Vagina (tissue), 2 donors: ENCODE results near the gene RYK. TPM values are rescaled to one million over a fixed set of nuclear protein-coding genes. Genes with fewer than 3 reads are reported as not detected.

Experiments used
- DNase-seq, 2 donors: peaks; one replicate each; pipeline ENCODE4 v3.0.0-alpha.2; 2017; ENCODE audit errors: extremely low spot score in 2 of 2
- H3K27ac ChIP-seq: fragments of 200-600 bp; sonication (generic); one replicate; pipeline ENCODE4 v1.5.1; 2019
- H3K27me3 ChIP-seq: fragments of 200-600 bp; sonication (generic); one replicate; pipeline ENCODE4 v1.5.1; 2019
- H3K36me3 ChIP-seq, 2 donors: fragments of 200-600 bp; sonication (generic); one replicate each; pipeline ENCODE4 v1.5.1; 2017 to 2019
- H3K4me1 ChIP-seq: fragments of 200-600 bp; sonication (generic); one replicate; pipeline ENCODE4 v1.5.1; 2019
- H3K4me3 ChIP-seq, 2 donors: fragments of 200-600 bp; sonication (generic); 1 replicate in 1 of 2; 2 replicates in 1 of 2; pipeline ENCODE4 v1.5.1; 2016 to 2019
- H3K9me3 ChIP-seq: fragments of 200-600 bp; sonication (generic); one replicate; pipeline ENCODE4 v1.5.1; 2019
- POLR2A ChIP-seq, 2 donors: fragments of 450-650 bp; IDR thresholded peaks; one replicate each; pipeline ENCODE4 v1.6.1; 2017; ENCODE audit warnings: antibody characterized with exemption in 2 of 2, mild to moderate bottlenecking in 2 of 2, moderate library complexity in 2 of 2
- POLR2AphosphoS5 ChIP-seq, 2 donors: sonication (generic); formaldehyde crosslinking; IDR thresholded peaks; one replicate each; pipeline ENCODE4 v1.9.0; 2017; ENCODE audit warnings: antibody characterized with exemption in 2 of 2, mild to moderate bottlenecking in 2 of 2, low read depth in 1 of 2; ENCODE audit not compliant: insufficient read depth in 1 of 2
- intact Hi-C: fragments of 100-400 bp; cut with DNase I; formaldehyde crosslinking; loops from one replicate; pipeline ENCODE4 v1.15.1; 2023
- total RNA-seq: library from RNA; depleted of rRNA; stranded (reverse); fragments of >200 nt; gene quantifications from one replicate; pipeline ENCODE4 v1.2.3, GENCODE V29; 2016
- TF ChIP-seq, protein P1 (sequence below), 3 experiments: fragments of 450-650 bp in 2 of 3; fragments of 200-600 bp in 1 of 3; sonication (generic) in 1 of 3; IDR thresholded peaks; one replicate each; pipeline ENCODE4 v1.5.1; 2017 to 2019; ENCODE audit warnings: antibody characterized with exemption in 3 of 3, mild to moderate bottlenecking in 2 of 3, moderate library complexity in 2 of 3

Gene RYK
- total RNA-seq, 1 donor from 2014 or later = 102 TPM

DNA sequence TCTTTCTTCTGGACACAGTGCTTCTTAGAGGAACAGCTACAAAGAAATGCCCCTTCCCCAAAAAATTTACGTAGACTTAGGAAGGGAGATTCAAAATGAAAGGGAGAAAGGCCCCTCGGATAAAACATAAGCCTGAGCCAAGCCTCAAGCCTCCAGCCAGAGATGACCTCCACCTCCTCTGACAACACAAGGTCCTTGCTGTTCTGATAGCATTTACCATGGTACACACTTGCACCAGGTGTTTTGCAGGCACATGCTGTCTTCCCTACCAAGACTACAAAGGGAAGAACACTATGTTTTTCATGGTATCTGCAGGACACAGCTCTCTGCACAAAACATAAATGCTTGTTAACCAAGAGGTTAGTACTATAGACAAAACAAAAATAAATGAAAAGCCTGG, 27.8 kb downstream of the RYK start:
- no peak for DNase-seq
- peaks cover 37% of the 10 kb centered on the region for H3K4me1 ChIP-seq
- no peak overlapping the region for H3K4me3 ChIP-seq
- intact Hi-C loops = no loop called here
- no peaks in the 10 kb centered on the region for H3K9me3 ChIP-seq
- no peaks in the 10 kb centered on the region for H3K27me3 ChIP-seq
- peaks cover 0 to 6% of the 10 kb centered on the region in 2 donors for H3K36me3 ChIP-seq
- H3K27ac ChIP-seq = no peak overlapping the region
- TF ChIP-seq, protein P1, sequence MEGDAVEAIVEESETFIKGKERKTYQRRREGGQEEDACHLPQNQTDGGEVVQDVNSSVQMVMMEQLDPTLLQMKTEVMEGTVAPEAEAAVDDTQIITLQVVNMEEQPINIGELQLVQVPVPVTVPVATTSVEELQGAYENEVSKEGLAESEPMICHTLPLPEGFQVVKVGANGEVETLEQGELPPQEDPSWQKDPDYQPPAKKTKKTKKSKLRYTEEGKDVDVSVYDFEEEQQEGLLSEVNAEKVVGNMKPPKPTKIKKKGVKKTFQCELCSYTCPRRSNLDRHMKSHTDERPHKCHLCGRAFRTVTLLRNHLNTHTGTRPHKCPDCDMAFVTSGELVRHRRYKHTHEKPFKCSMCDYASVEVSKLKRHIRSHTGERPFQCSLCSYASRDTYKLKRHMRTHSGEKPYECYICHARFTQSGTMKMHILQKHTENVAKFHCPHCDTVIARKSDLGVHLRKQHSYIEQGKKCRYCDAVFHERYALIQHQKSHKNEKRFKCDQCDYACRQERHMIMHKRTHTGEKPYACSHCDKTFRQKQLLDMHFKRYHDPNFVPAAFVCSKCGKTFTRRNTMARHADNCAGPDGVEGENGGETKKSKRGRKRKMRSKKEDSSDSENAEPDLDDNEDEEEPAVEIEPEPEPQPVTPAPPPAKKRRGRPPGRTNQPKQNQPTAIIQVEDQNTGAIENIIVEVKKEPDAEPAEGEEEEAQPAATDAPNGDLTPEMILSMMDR (IDR thresholded peaks at IDR 0.05) = no peak
- TF ChIP-seq POLR2A (IDR thresholded peaks at IDR 0.05) (no peak), POLR2AphosphoS5 (IDR thresholded peaks at IDR 0.05; ENCODE audit: insufficient read depth in 1 of 2, low read depth in 1 of 2) (no peak)

DNA sequence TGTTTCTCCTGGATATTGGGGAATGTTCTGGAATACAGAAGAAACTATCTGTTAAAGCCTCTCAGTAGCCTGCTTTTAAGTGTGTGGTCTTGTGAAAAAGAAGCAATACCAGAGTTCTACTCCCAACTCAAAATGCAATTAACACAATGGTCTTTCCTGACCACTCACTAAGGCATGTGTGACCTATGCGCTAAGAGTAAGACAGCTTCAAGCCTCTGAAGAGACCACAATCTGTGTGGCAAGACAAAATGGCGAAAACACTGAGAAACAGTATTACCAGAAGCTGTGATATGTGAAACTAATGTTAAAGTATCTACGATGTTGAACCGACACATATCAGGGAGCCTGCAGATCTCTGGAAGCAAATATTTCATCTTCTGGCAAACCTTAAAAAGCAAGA, 33.8 kb downstream of the RYK start:
- peaks cover 0 to 6% of the 10 kb centered on the region in 2 donors for H3K36me3 ChIP-seq
- intact Hi-C loops = no loop called here
- H3K27ac ChIP-seq = no peak overlapping the region
- H3K4me1 ChIP-seq = peaks cover 13% of the 10 kb centered on the region
- no peaks in the 10 kb centered on the region for H3K9me3 ChIP-seq
- no peaks in the 10 kb centered on the region for H3K27me3 ChIP-seq
- TF ChIP-seq, protein P1 (IDR thresholded peaks at IDR 0.05) = no peak
- TF ChIP-seq POLR2AphosphoS5 (IDR thresholded peaks at IDR 0.05; ENCODE audit: insufficient read depth in 1 of 2, low read depth in 1 of 2) (no peak), POLR2A (IDR thresholded peaks at IDR 0.05) (no peak)
- H3K4me3 ChIP-seq = no peak overlapping the region
- no peak for DNase-seq

DNA sequence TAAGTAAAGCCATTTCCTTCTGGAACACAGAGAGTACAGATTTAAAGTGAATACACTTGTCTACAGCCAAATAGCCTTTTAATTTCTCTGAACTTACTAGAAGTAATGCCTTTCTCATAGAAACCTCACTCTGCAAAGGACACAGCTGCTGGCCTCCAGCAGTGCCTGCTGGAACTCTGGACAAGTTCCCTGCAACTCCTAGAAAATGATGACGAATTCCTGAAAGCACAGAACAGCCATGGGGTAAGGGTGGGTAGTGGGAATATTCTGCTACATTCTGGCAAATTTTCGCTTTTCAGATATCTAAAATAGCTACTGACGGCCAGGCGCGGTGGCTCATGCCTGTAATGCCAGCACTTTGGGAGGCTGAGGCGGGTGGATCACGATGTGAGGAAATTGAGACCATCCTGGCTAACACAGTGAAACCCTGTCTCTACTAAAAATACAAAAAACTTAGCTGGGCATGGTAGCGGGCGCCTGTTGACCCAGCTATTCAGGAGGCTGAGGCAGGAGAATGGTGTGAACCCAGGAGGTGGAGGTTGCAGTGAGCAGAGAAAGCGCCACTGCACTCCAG, 34.4 kb downstream of the RYK start:
- intact Hi-C loops = no loop called here
- Histone ChIP-seq H3K27ac (no peak overlapping the region), H3K4me3 (no peak overlapping the region), H3K9me3 (no peaks in the 10 kb centered on the region), H3K4me1 (peaks cover 13% of the 10 kb centered on the region), H3K36me3 (peaks cover 0 to 6% of the 10 kb centered on the region in 2 donors), H3K27me3 (no peaks in the 10 kb centered on the region)
- no peak for DNase-seq
- TF ChIP-seq POLR2AphosphoS5 (IDR thresholded peaks at IDR 0.05; ENCODE audit: insufficient read depth in 1 of 2, low read depth in 1 of 2) = no peak
- TF ChIP-seq POLR2A (IDR thresholded peaks at IDR 0.05) = no peak
- TF ChIP-seq, protein P1 (IDR thresholded peaks at IDR 0.05) = no peak

DNA sequence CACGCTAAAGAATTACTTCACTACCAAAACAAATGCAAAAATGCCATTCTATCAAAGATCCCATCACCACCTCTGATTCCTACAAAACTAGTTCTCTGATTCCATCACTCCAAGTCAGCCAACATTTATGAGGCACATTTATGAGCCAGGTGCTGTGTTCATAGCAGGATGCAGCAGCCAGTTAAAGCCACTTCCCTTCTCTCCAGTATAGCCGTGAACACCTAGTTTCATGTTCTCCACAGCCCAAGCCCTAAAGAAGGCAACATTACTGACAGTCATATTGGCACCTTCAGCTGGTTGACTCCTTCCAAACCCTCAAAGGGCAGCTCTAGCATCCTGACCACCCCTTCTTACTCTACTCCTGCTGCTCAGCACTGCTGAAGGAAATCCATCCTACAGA, 36.4 kb downstream of the RYK start:
- no peak for DNase-seq
- Histone ChIP-seq H3K4me1 (peaks cover 13% of the 10 kb centered on the region), H3K36me3 (peaks cover 0 to 10% of the 10 kb centered on the region in 2 donors), H3K27ac (no peak overlapping the region), H3K4me3 (no peak overlapping the region), H3K27me3 (no peaks in the 10 kb centered on the region), H3K9me3 (no peaks in the 10 kb centered on the region)
- no peak for TF ChIP-seq POLR2A (IDR thresholded peaks at IDR 0.05)
- TF ChIP-seq POLR2AphosphoS5 (IDR thresholded peaks at IDR 0.05; ENCODE audit: insufficient read depth in 1 of 2, low read depth in 1 of 2) = no peak
- TF ChIP-seq, protein P1 (IDR thresholded peaks at IDR 0.05) = no peak
- intact Hi-C loops = loop anchor here (5.0 kb wide), 3 partner anchors 78 to 258 kb away; no protein-coding TSS in a partner anchor

DNA sequence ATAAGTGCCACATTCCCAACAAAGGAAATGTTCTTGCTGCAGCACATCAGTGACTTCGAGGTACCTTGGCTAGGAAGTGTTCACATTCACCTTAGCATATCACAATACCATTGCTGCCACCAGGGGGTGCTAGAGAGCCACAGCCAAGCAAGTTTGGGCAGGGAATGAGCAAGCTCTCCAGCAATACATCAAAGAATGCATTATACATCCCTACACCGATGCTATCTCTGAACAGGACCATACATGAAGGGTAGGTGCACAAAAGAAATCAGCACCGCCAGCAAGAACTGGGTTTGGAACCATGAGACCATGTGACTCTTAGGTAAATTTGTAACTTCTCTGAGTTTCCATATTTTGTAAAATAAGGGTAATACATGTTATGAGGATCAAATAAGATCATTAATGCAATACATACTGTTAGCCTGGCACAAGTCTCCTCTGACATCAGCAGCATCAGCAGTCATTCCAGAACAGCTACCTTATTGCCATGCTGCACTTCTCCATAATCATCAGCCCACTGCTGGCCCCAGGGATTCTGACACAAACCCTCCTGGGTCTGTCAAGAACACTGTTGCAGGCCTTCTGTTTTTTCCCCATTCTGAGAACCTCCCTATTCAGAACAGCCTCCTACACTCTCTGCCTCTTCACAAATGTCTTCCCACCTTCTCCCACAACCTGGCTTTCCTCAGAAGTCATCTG, 37.5 kb downstream of the RYK start:
- Histone ChIP-seq H3K27ac (no peak overlapping the region), H3K27me3 (no peaks in the 10 kb centered on the region), H3K9me3 (no peaks in the 10 kb centered on the region), H3K36me3 (peaks cover 0 to 10% of the 10 kb centered on the region in 2 donors), H3K4me1 (peaks cover 13% of the 10 kb centered on the region), H3K4me3 (no peak overlapping the region)
- intact Hi-C loops = loop anchor here (5.0 kb wide), 3 partner anchors 79 to 259 kb away; no protein-coding TSS in a partner anchor
- DNase-seq = no peak
- TF ChIP-seq POLR2AphosphoS5 (IDR thresholded peaks at IDR 0.05; ENCODE audit: insufficient read depth in 1 of 2, low read depth in 1 of 2) (peak in 1 of 2 donors; percentile 66), POLR2A (IDR thresholded peaks at IDR 0.05) (no peak)
- TF ChIP-seq, protein P1 (IDR thresholded peaks at IDR 0.05) = peak; percentile 96 to 97 (median 97)
